Heart right ventricle (tissue), 16 donors: ENCODE measurements around the gene ATP13A3. TPM values are rescaled to one million over a fixed set of nuclear protein-coding genes. Genes with fewer than 3 reads are reported as not detected.
A peak's percentile ranks its signal among the peaks of the same experiment; 100 is the strongest.
"Not testable (repeated sequence)": the region's sequence is repeated elsewhere in the genome, so short reads cannot be mapped to it uniquely, and the experiment has no call there.

Experiments
- ATAC-seq, 8 donors: fragments of 200-7000 bp; cut with Tn5 transposase; one replicate each; pipeline ENCODE4 v1.9.1; 2020; ENCODE audit warnings: mild to moderate bottlenecking in 8 of 8, moderate library complexity in 8 of 8, moderate number of reproducible peaks in 1 of 8
- DNase-seq, 2 donors: peaks; one replicate each; pipeline ENCODE4 v3.0.0-alpha.2; 2020
- H3K27ac ChIP-seq, 10 donors: fragments of 200-600 bp; sonication (generic) in 2 of 10; one replicate each; pipeline versions ENCODE4 v1.5.0 to v1.8.0; 2020 to 2022; ENCODE audit warnings: mild to moderate bottlenecking in 3 of 10
- H3K27me3 ChIP-seq, 7 donors: fragments of 200-600 bp; one replicate each; pipeline ENCODE4 v1.8.0; 2021 to 2022; ENCODE audit warnings: mild to moderate bottlenecking in 2 of 7
- H3K36me3 ChIP-seq, 9 donors: fragments of 200-600 bp; sonication (generic) in 1 of 9; one replicate each; pipeline versions ENCODE4 v1.5.0 to v1.8.0; 2020 to 2022; ENCODE audit warnings: mild to moderate bottlenecking in 2 of 9
- H3K4me1 ChIP-seq, 9 donors: fragments of 200-600 bp; sonication (generic) in 1 of 9; one replicate each; pipeline versions ENCODE4 v1.5.0 to v1.8.0; 2020 to 2022; ENCODE audit warnings: mild to moderate bottlenecking in 4 of 9
- H3K4me3 ChIP-seq, 10 donors: fragments of 200-600 bp; sonication (generic) in 2 of 10; one replicate each; pipeline versions ENCODE4 v1.5.0 to v1.8.0; 2020 to 2022; ENCODE audit warnings: mild to moderate bottlenecking in 7 of 10, moderate library complexity in 2 of 10
- H3K9me3 ChIP-seq, 11 donors: fragments of 200-600 bp in 10 of 11; sonication (generic) in 2 of 11; one replicate each; pipeline versions ENCODE4 v1.5.0 to v1.8.0; 2013 to 2022; ENCODE audit warnings: mild to moderate bottlenecking in 2 of 11, control low read depth in 1 of 11, moderate library complexity in 1 of 11
- WGBS, 2 donors: extraction: QIAGEN DNeasy Blood & Tissue Kit; methylation state at CpG; one replicate each; pipeline ENCODE4 v1.1.7; 2013; ENCODE audit warnings: inconsistent platforms in 1 of 2; 5-methylcytosine and 5-hydroxymethylcytosine counted together
- intact Hi-C, 10 donors: fragments of 100-400 bp; cut with DNase I; formaldehyde crosslinking; loops; one replicate each; pipeline versions ENCODE4 v1.11.1 to v1.14.2; 2022
- polyA plus RNA-seq, 2 donors: library from polyadenylated mRNA; stranded (reverse); fragments of 200-250 nt; gene quantifications; one replicate each; pipeline ENCODE4 v1.2.3, GENCODE V29; 2013
- total RNA-seq, 10 donors: library from RNA; stranded (reverse); fragmentation: NEBNext Ultra II Directional in 3 of 10; extraction: Animal tissue kit (Norgen Biotek cat#: 25700) in 3 of 10; gene quantifications; one replicate each; pipeline versions ENCODE4 v1.2.1 to v1.2.4, GENCODE V29; 2021 to 2023
- TF ChIP-seq, protein P1 (sequence below), 9 donors: fragments of 200-600 bp; sonication (generic) in 2 of 9; IDR thresholded peaks; one replicate each; pipeline versions ENCODE4 v1.5.0 to v1.8.0; 2021 to 2022; ENCODE audit warnings: antibody characterized with exemption in 9 of 9, mild to moderate bottlenecking in 5 of 9, moderate library complexity in 1 of 9
- donor health status: Arrhythmogenic right ventricular cardiomyopathy.
- donor health status: ischemic (EF 13 %, LVEDD 7.1; RV severe dilation, severe dysfunction).
- donor health status: healthy with polysubstance abuse.
- donor health status: DM: no; HTN: yes; CAD: no.
- donor health status: DM: no; HTN: no; CAD: no.
- donor health status: ischemic (EF 25% LVEDD 6.9; RV normal size, moderate dysfunction).
- donor health status: ischemic (EF 25% LVEDD 5.7; RV mildly dilated, moderate dysfunction).
- donor health status: healthy.
- donor health status: DM: yes; HTN: yes; CAD: no.
- donor health status: Ischemic cardiomyopathy.
- donor health status: ischemic (EF 35%, LVEDD 5.7; RV mildly dilated, moderate dysfunction).
- donor health status: nonischemic (EF 11% LVEDD 7.7; RV severe dilation, severe dysfunction).
- donor health status: DM: yes; HTN: yes; CAD: no.
- donor health status: PGD.
- donor health status: ischemic (EF 29% LVEDD 5.4; RV normal size, mild dysfunction).
- donor health status: nonischemic (EF 23%, LVEDD 6.1; RV moderate dilation, normal function).

ATP13A3 gene
- total and polyA plus RNA-seq, 12 donors: 31.0 to 195 (median 87.8) TPM

DNA sequence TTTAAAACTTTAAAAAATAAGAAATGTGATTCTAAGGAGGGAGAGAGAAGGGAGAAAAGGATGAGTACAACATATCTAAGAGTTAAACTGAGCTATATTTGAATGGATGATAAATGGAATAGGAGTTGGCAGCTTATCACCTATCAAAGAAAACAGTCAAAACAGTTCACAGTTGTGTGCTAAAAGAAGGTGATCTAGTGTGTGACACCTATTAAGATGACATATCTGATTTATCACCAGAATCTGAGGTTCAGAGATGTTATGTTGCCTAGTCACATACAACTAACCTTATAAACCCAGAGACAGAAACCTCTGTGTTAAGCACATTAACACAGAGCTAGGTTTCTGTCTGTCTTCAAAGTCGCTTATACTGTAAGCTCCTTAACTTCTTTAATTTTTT is 3.0 kb downstream of the ATP13A3 start:
- DNase-seq: no peak
- TF ChIP-seq, protein P1, sequence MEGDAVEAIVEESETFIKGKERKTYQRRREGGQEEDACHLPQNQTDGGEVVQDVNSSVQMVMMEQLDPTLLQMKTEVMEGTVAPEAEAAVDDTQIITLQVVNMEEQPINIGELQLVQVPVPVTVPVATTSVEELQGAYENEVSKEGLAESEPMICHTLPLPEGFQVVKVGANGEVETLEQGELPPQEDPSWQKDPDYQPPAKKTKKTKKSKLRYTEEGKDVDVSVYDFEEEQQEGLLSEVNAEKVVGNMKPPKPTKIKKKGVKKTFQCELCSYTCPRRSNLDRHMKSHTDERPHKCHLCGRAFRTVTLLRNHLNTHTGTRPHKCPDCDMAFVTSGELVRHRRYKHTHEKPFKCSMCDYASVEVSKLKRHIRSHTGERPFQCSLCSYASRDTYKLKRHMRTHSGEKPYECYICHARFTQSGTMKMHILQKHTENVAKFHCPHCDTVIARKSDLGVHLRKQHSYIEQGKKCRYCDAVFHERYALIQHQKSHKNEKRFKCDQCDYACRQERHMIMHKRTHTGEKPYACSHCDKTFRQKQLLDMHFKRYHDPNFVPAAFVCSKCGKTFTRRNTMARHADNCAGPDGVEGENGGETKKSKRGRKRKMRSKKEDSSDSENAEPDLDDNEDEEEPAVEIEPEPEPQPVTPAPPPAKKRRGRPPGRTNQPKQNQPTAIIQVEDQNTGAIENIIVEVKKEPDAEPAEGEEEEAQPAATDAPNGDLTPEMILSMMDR (IDR thresholded peaks at IDR 0.05): no peak
- Histone ChIP-seq H3K4me3 (peak overlapping the region in 1 of 10 donors; percentile 5), H3K9me3 (no peaks in the 10 kb centered on the region), H3K27me3 (no peaks in the 10 kb centered on the region), H3K4me1 (peaks cover 0 to 87% (median 59%) of the 10 kb centered on the region in 9 donors), H3K27ac (peak overlapping the region in 4 of 10 donors; percentile 17 to 96 (median 92)), H3K36me3 (peaks cover 0 to 37% (median 0%) of the 10 kb centered on the region in 9 donors)
- 79 to 92% methylated on average over 1 of the region's 1 CpG for WGBS, 2 donors
- no peak for ATAC-seq
- intact Hi-C loops: loop anchor here in 1 of 10 donors (10.0 kb wide), 1 partner anchor 91 kb away; no protein-coding TSS in a partner anchor

DNA sequence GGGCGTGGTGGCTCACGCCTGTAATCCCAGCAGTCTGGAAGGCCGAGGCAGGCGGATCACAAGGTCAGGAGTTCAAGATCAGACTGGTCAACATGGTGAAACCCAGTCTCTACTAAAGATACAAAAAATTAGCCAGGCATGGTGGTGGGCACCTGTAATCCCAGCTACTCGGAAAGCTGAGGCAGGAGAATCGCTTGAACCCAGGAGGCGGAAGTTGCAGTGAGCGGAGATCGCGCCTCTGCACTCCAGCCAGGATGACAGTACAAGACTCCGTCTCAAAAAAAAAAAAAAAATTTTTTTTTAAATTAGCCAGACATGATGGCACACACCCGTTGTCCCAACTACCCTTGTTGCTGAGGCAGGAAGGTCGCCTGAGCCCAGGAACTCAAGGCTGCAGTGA is 4.0 kb downstream of the ATP13A3 start:
- not testable (repeated sequence) for DNase-seq, H3K9me3 ChIP-seq, H3K4me3 ChIP-seq, H3K27me3 ChIP-seq, ATAC-seq
- Histone ChIP-seq H3K27ac (peak overlapping the region in 1 of 10 donors; percentile 96), H3K36me3 (peaks cover 0 to 46% (median 0%) of the 10 kb centered on the region in 9 donors), H3K4me1 (peaks cover 0 to 83% (median 61%) of the 10 kb centered on the region in 9 donors)
- intact Hi-C loops: loop anchor here in 1 of 10 donors (10.0 kb wide), 1 partner anchor 92 kb away; no protein-coding TSS in a partner anchor
- 91 to 93% methylated on average over 13 of the region's 13 CpGs for WGBS, 2 donors

DNA sequence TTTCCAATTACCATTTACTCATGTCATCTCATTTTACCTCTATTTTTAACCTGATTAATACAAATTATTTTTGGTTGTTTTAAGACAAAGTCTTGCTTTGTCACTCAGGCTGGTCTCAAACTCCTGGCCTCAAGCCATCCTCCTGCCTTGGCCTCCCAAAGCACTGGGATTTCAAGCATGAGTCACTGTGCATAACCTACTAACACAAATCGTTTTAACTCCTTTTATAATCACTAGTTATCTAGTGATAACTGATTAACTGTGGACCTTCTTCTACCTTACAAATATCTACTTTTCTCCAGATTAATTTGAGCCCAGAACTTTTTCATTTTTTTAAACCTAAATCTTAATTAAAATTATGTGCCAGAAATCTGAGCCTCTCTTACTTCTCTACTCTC is 4.6 kb downstream of the ATP13A3 start:
- no peak overlapping the region for H3K27ac ChIP-seq
- ATAC-seq: no peak
- no peak overlapping the region for H3K4me3 ChIP-seq
- no peak for DNase-seq
- peaks cover 0 to 83% (median 68%) of the 10 kb centered on the region in 9 donors for H3K4me1 ChIP-seq
- 30 to 40% methylated on average over 1 of the region's 1 CpG for WGBS, 2 donors
- TF ChIP-seq, protein P1 (IDR thresholded peaks at IDR 0.05): no peak
- H3K27me3 ChIP-seq: no peaks in the 10 kb centered on the region
- no peaks in the 10 kb centered on the region for H3K9me3 ChIP-seq
- intact Hi-C loops: loop anchor here in 1 of 10 donors (10.0 kb wide), 1 partner anchor 93 kb away; no protein-coding TSS in a partner anchor
- H3K36me3 ChIP-seq: peaks cover 0 to 46% (median 0%) of the 10 kb centered on the region in 9 donors

DNA sequence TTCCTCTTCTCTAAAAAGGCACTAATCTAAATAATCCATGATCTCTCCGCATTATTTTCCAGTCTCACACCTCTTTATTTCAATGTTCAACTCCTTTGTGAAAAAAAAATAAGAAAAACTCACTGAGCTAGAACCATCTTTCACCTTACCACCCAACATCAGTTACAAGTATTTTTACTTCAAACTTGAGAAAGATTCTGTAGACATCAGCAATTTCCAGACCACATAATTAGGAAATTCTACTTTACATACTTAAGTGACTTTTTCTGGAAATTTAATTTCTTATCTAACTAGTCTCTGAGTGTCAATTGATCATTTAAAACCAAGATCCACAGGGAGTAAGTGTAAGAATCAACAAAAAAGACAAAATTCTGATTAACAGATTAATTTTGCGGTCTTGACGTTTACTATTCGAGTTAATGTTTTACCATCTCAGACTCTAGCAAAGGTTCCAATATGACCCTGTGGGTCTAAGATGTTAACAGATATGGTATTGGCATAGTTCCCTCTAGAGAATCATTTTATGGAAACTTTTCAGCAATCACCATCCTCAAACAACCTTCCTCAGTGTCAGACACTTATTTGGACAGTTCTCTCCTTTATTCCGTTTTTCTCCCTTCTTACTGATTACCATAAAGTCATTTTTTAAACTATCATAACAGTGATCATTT is 5.1 kb downstream of the ATP13A3 start:
- intact Hi-C loops: loop anchor here in 1 of 10 donors (10.0 kb wide), 1 partner anchor 93 kb away; no protein-coding TSS in a partner anchor
- no peaks in the 10 kb centered on the region for H3K9me3 ChIP-seq
- peak overlapping the region in 3 of 10 donors; percentile 8 to 52 (median 28) for H3K27ac ChIP-seq
- ATAC-seq (no peak), DNase-seq (no peak)
- H3K4me3 ChIP-seq: no peak overlapping the region
- H3K36me3 ChIP-seq: peaks cover 0 to 46% (median 0%) of the 10 kb centered on the region in 9 donors
- TF ChIP-seq, protein P1 (IDR thresholded peaks at IDR 0.05): no peak
- H3K4me1 ChIP-seq: peaks cover 0 to 86% (median 72%) of the 10 kb centered on the region in 9 donors
- 86 to 93% methylated on average over 5 of the region's 5 CpGs for WGBS, 2 donors
- no peaks in the 10 kb centered on the region for H3K27me3 ChIP-seq
